Measurements from ENCODE around the gene SLX4. TPM values are rescaled to one million over a fixed set of nuclear protein-coding genes. Genes with fewer than 3 reads are reported as not detected.

Gene SLX4
- polyA plus RNA-seq, 1 of the 3 experiments (the other 2 are of a cell fraction): 2.1 TPM

- no peak for DNase-seq
- H3K4me1 ChIP-seq (ENCODE audit: control insufficient read depth in 1 of 2, insufficient read depth in 2 of 2, low read depth in 1 of 2, low read length in 1 of 2): no peaks in the 10 kb centered on the region; a peak in 1 of 4 replicates
- 65% methylated on average over 6 of the region's 20 CpGs for WGBS (ENCODE audit: low lambda C conversion rate)
- no peaks in the 10 kb centered on the region for H4K20me1 ChIP-seq (ENCODE audit: insufficient read depth)
- H3K79me2 ChIP-seq (ENCODE audit: insufficient read depth): no peaks in the 10 kb centered on the region
- H3F3A ChIP-seq (replicated peaks; ENCODE audit: insufficient read depth): no peaks in the 10 kb centered on the region
- CTCF ChIA-PET: no interaction called here
- POLR2A ChIA-PET: no interaction called here
- no peak overlapping the region for H3K4me3 ChIP-seq (ENCODE audit: low read depth in 2 of 2, low read length in 1 of 2)
- H3K9me2 ChIP-seq: no peaks in the 10 kb centered on the region
- no peak overlapping the region for H3K27ac ChIP-seq (ENCODE audit: low read depth in 2 of 2, low read length in 1 of 2)
- no peak overlapping the region for H3K4me2 ChIP-seq
- no peaks in the 10 kb centered on the region for H3K27me3 ChIP-seq (ENCODE audit: insufficient read depth)
- TF ChIP-seq FOSL2 (IDR thresholded peaks at IDR 0.05; ENCODE audit: borderline replicate concordance, low read depth) (no peak), PBX3 (IDR thresholded peaks at IDR 0.05) (no peak), GABPA (IDR thresholded peaks at IDR 0.05; ENCODE audit: low read depth) (no peak), GATA2 (CRISPR knock-in tag; IDR thresholded peaks at IDR 0.05) (no peak), ELF1 (IDR thresholded peaks at IDR 0.05) (no peak), NRF1 (IDR thresholded peaks at IDR 0.05; ENCODE audit: low read depth, low read length) (no peak), FOXM1 (IDR thresholded peaks at IDR 0.05; ENCODE audit: low read depth) (no peak), USF1 (IDR thresholded peaks at IDR 0.05; ENCODE audit: borderline replicate concordance, low read depth) (no peak), MEF2A (IDR thresholded peaks at IDR 0.05; ENCODE audit: borderline replicate concordance, low read depth) (no peak), NFIC (IDR thresholded peaks at IDR 0.05; ENCODE audit: borderline replicate concordance) (no peak), POLR2AphosphoS5 (IDR thresholded peaks at IDR 0.05; ENCODE audit: low read depth, low read length) (no peak), MAX (IDR thresholded peaks at IDR 0.05; ENCODE audit: low read depth) (no peak), FOXJ3 (CRISPR knock-in tag; IDR thresholded peaks at IDR 0.05) (no peak)
- no peaks in the 10 kb centered on the region for H3K9me3 ChIP-seq
- H2AFZ ChIP-seq (ENCODE audit: low read depth): no peak overlapping the region
- no peak overlapping the region for H3K9ac ChIP-seq
- peaks cover 0 to 10% of the 10 kb centered on the region in 2 experiments for H3K36me3 ChIP-seq (replicated peaks in 1 of 2; ENCODE audit: control insufficient read depth in 1 of 2, insufficient read depth in 2 of 2, low read length in 1 of 2)
These were observed 32.5 kb downstream of the SLX4 start for GRCh38 chr16:3578610-3579551.

GRCh38 chr16:3578121-3578520 is 33.3 kb downstream of the SLX4 start:
- POLR2A ChIA-PET: no interaction called here
- no peaks in the 10 kb centered on the region for H4K20me1 ChIP-seq (ENCODE audit: insufficient read depth)
- TF ChIP-seq REST (IDR thresholded peaks at IDR 0.05; ENCODE audit: low read depth, low read length): no peak
- no peak for TF ChIP-seq FOSL2 (IDR thresholded peaks at IDR 0.05; ENCODE audit: borderline replicate concordance, low read depth)
- TF ChIP-seq MAX (IDR thresholded peaks at IDR 0.05; ENCODE audit: low read depth): no peak
- TF ChIP-seq USF2 (IDR thresholded peaks at IDR 0.05; ENCODE audit: borderline replicate concordance, low read depth, low read length): no peak
- no peak for TF ChIP-seq PBX3 (IDR thresholded peaks at IDR 0.05)
- TF ChIP-seq EP300 (IDR thresholded peaks at IDR 0.05; ENCODE audit: borderline replicate concordance in 1 of 2, low read depth in 1 of 2, low read length in 1 of 2): no peak
- TF ChIP-seq ELF1 (IDR thresholded peaks at IDR 0.05): no peak

More at GRCh38 chr16:3578121-3578520, 33.3 kb downstream of the SLX4 start:
- no peak for DNase-seq
- no peak overlapping the region for H3K4me3 ChIP-seq (ENCODE audit: low read depth in 2 of 2, low read length in 1 of 2)
- no peak overlapping the region for H3K9ac ChIP-seq
- H3K27ac ChIP-seq (ENCODE audit: low read depth in 2 of 2, low read length in 1 of 2): no peak overlapping the region
- no peaks in the 10 kb centered on the region for H3K27me3 ChIP-seq (ENCODE audit: insufficient read depth)
- H3F3A ChIP-seq (replicated peaks; ENCODE audit: insufficient read depth): no peaks in the 10 kb centered on the region
- H3K4me2 ChIP-seq: no peak overlapping the region
- no peak overlapping the region for H2AFZ ChIP-seq (ENCODE audit: low read depth)
- H3K79me2 ChIP-seq (ENCODE audit: insufficient read depth): no peaks in the 10 kb centered on the region
- WGBS (ENCODE audit: low lambda C conversion rate): 87% methylated on average over 8 of the region's 8 CpGs
- H3K9me2 ChIP-seq: no peaks in the 10 kb centered on the region
- H3K36me3 ChIP-seq (replicated peaks in 1 of 2; ENCODE audit: control insufficient read depth in 1 of 2, insufficient read depth in 2 of 2, low read length in 1 of 2): peaks cover 0 to 6% of the 10 kb centered on the region in 2 experiments
- H3K9me3 ChIP-seq: no peaks in the 10 kb centered on the region
- no peaks in the 10 kb centered on the region; a peak in 1 of 4 replicates for H3K4me1 ChIP-seq (ENCODE audit: control insufficient read depth in 1 of 2, insufficient read depth in 2 of 2, low read depth in 1 of 2, low read length in 1 of 2)
- CTCF ChIA-PET: no interaction called here

All from SK-N-SH (cell line).